HG03342 (cell line): ENCODE data around the gene NEB.

Experiments
- ATAC-seq: cut with Tn5 transposase; IDR thresholded peaks from one replicate; pipeline ENCODE4 v1.9.1; 2021; ENCODE audit warnings: mild to moderate bottlenecking, moderate library complexity; ENCODE audit not compliant: unreplicated experiment

The NEB gene, protein sequence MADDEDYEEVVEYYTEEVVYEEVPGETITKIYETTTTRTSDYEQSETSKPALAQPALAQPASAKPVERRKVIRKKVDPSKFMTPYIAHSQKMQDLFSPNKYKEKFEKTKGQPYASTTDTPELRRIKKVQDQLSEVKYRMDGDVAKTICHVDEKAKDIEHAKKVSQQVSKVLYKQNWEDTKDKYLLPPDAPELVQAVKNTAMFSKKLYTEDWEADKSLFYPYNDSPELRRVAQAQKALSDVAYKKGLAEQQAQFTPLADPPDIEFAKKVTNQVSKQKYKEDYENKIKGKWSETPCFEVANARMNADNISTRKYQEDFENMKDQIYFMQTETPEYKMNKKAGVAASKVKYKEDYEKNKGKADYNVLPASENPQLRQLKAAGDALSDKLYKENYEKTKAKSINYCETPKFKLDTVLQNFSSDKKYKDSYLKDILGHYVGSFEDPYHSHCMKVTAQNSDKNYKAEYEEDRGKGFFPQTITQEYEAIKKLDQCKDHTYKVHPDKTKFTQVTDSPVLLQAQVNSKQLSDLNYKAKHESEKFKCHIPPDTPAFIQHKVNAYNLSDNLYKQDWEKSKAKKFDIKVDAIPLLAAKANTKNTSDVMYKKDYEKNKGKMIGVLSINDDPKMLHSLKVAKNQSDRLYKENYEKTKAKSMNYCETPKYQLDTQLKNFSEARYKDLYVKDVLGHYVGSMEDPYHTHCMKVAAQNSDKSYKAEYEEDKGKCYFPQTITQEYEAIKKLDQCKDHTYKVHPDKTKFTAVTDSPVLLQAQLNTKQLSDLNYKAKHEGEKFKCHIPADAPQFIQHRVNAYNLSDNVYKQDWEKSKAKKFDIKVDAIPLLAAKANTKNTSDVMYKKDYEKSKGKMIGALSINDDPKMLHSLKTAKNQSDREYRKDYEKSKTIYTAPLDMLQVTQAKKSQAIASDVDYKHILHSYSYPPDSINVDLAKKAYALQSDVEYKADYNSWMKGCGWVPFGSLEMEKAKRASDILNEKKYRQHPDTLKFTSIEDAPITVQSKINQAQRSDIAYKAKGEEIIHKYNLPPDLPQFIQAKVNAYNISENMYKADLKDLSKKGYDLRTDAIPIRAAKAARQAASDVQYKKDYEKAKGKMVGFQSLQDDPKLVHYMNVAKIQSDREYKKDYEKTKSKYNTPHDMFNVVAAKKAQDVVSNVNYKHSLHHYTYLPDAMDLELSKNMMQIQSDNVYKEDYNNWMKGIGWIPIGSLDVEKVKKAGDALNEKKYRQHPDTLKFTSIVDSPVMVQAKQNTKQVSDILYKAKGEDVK (N-terminal part only)

DNA sequence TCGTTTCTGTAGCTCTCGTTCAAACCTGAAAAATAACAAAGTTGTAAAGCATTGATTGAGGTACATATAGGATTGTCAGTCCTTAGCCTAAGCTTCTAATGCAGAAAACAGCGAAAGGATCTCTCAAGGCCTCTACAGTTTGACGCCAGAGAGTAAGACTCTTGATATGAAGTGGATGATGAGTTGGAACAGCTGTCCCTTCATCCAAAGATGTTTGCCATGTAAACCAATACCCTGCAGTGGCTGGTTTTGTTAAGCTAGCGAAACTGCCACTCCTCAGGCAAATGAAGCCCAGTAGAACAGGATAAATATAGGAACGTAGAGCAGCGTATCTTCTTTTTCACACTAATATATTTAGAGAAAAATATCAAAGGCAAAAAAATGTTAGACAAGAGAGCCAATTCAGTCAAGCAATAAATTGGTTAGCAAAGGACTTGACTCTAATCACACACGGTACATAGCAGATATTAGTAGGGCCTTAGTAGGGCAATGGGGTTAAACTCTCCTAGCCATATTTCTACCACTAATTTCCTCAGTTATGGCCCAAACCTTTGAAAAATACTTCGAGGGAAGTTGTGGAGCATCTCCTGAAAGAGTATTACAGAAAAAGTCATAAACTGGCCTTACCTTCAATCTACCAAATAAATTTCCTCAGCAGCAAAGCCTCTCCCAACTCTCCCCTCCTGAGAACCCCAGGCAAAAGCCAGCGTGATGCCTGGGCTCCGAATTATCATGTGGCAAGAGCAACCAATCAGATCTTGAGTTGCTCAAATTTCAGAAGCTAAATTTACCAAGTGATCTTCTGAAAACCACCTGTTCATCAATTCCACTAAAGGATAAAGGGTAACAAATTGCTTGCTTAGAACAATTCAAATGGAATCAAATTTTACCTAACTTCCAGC, at the start of gene NEB:
Gene NEB (minus strand): TSS at position 706 of the 902 bp plus-strand sequence. CDS start 1,320 bp downstream, outside the sequence.
- no peak for ATAC-seq

DNA sequence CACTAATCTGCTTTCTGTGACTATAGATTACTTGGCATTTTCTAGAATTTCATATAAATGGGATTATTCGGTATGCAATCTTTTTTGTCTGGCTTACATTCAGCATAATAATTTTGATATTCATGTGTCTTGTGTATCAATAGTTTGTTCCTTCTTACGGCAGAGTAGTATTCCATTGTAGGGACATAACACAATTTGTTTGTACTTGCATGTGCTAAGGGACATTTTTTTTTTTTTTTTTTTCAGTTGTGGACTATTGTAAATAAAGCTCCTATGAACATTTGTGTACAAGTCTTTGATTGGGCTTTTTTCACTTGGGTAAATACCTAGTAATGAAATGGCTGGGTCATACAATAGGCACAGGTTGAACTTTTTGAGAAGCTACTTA, 48.9 kb upstream of the NEB start:
- no peak for ATAC-seq

DNA sequence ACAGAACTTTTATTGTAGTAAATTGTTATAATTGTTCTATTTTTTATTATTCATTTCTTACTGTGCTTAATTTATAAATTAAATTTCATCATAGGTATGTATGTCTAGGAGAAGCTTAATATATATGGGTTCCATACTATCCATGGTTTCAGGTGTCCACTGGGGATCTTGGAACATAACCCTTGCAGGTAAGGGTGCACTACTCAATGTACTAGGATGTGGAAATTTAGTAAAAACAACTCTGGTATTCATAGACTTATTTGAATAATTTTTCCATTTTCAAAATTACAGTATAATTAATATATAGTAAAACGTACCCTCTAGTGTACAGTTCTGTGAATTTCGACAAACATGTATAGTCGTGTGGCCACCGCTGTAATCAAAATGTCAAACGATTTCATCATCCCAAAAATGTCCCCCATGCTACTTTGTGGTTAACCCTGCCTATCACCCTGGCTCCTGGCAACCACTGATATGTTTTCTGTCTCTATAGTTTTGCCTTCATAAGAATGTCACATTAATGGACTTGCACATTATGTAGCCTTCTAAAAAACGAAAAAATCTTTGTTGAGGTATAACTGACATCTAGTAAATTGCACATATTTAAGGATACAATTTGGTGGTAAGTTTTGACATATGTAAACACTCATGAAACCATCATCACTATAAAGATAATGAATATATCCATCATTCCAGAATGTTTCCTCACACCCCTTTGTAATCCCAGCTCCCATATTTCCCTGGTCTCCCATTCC, 48.3 kb upstream of the NEB start:
- ATAC-seq: no peak

DNA sequence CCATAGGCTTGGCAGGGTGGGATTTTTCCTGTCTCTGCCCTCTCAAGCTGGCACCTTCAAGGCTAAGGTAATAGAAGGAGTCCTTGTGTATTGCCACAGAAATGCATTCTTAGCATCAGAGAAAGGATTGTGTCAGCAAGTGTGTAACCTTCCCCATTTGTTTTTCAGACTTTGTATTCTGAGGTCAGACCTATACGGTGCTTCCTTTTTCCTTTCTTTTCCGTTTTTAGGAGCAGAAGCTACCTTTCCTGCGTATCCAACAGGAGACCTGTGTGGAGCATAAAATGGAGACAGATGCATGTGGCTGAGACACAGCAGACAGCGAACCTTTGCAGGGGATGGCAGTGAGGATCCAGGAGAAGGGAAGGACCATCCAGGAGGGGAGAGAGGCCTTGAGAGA, 47.4 kb upstream of the NEB start:
- no peak for ATAC-seq

DNA sequence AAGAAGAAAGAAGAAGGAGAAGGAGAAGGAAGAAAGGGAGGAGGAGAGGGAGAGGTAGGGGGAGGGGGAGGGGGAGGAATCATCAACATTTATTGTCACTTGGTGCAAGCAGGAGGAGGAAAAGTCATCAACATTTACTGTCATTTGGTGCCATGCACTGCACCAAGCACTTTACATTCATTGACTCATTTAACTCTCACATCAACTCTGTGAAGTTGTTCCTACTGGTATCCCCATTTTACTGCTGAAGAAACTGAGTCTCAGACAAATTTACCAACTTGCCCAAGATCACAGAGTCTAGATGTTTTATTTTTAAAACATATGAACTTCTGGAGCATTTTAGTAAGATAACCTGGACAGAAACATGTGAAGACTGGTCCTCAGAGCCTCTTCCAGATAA, 46.7 kb upstream of the NEB start:
- no peak for ATAC-seq

DNA sequence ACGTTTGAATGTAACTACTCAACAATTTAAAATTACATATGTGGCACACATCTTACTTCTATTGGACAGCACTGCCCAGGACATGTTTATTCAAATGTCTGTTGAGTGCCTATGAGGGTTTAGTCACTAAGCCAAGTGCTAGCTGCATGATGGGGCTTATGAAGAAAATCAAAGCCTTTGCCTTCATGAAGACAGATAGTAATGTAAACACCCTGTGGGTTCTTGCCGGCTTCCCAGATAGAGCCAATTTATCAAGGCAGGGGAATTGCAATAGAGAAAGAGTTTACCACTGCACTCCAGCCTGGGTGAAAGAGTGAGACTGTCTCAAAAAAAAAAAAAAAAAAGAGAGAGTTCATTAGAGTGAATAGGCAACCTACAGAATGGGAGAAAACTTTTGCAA, 43.7 kb upstream of the NEB start:
- ATAC-seq: no peak

DNA sequence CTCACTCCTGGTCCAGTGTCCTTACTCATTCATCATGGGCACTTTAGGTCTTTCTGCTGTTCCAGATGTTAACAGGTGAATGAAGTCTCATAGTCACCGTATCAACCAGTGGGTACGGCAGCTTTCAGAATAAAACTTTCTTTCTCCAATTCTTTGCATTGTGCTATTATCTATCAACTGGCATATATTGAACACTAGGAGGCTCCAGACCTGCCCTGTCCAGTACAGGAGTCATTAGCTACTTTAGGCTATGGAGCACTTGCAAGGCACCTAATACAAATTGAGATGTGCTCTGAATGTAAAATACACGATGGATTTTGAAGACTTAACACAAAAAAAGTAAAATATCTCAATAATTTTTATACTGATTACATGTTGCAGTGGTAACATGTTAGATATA, 43.2 kb upstream of the NEB start:
- ATAC-seq: no peak

DNA sequence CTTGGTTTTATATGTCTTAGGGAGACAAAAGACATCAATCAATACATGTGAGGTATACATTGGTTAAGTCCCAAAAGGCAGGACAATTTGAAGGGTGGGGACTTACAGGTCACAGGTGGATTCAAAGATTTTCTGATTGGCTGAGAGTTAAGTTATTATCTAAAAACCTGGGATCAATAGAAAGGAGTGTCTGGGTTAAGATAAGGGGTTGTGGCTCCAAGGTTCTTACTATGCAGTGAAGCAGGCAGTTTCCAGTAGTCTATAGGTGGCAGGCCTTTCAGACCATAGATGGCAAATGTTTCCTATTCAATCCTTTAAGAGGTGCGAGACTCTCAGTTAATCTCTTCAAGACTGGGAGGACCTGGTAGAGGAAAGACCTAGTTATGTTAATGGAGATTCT, 42.1 kb upstream of the NEB start:
- no peak for ATAC-seq

DNA sequence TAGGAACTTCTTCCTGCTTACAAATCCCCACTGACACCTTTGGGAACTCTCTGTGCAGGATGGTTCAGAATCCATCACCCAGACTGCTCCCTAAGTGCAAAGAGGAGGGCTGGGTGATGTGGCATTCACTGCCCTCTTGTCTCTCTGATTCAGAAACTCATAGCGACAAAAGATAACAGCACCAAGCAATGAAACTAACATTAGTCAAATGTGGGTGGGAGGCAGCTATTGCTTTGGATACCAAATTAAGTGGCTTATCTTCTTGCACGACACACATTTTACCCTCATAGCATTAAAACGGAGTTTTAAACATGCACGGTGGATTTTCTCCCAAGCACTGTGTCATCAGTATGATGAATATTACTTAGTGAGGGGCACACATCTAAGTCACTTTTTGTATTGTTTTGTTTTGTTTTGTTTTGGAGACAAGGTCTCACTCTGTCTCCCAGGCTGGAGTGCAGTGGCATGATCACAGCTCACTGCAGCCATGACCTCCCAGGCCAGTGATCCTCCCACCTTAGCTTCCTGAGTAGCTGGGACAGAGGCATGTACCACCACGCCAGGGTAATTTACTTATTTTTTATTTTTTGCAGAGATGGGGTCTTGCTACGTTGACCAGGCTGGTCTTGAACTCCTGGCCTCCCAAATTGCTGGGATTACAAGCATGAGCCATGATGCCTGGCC, 40.9 kb upstream of the NEB start:
- no peak for ATAC-seq

DNA sequence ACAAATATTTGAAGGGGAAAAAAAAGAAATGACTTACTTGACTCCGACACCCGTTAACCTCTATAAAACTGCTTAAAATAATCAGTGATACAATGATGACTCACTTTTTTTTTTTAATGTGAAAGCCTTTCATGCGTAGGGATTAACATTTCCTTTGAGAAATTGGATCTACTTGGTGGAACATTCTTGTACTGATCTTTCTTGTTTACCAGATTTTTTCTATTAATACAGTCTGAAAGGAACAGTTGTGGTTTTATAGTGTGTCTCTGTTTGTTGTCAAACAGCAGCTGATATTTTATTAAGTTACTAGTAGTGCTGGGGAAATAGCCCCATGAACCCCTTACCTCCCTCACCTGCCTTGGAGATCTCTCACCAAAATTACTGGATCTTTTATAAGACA, 40.2 kb upstream of the NEB start:
- ATAC-seq: no peak

DNA sequence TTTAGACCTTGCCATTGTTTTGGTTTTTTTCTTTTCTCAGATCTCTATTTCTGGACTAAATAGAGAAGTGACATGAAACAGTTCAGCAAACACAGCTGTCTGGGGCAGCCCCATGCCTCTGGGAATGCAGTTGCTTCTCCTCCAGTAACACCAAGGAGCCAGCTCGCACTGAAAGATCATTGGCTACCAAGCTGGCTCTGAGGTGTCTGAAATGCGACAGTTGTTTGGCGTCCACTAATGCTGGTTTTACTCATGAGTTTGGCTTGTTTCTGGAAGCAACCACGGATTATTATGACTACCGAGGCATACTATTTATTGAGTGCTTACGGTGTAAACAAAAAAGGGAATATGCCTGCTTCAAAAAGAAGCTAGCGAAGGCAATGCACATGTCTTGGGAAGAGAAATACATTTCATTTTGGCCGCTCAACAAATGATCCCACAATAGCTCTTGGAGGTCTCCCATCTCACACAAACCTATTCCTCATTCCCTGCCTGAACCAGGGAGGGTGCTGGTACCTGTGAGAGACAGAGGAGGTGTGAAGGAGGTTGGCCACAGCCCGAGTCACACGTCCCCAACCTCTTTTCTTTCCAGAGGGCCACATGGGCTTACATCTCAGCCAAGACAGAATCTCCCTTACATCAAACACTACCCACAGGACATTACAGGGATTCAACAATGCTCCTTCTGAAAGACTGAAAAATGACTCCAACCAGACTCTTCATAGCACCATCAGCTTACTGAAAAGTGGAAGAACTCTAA, 37.5 kb upstream of the NEB start:
- ATAC-seq: peak; percentile 96

DNA sequence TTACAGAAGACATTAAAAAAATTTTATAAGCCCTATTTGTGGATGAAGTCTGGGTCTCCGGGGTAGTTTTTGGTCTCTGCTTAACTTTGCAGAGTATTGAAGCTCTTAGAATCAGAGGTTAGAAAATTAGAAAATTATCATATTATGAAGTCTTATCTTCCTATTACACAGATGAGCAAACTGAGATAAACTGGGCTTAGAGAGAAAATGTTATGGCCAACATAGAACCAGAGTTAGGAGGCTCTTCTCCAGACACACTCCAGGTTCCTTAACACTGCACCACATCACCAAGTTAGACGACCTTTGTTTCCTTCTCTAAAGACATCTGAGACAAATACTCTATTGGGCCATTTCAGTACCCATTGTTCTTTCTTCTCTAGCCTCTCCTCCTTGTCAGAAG, 36.7 kb upstream of the NEB start:
- ATAC-seq: peak; percentile 23

DNA sequence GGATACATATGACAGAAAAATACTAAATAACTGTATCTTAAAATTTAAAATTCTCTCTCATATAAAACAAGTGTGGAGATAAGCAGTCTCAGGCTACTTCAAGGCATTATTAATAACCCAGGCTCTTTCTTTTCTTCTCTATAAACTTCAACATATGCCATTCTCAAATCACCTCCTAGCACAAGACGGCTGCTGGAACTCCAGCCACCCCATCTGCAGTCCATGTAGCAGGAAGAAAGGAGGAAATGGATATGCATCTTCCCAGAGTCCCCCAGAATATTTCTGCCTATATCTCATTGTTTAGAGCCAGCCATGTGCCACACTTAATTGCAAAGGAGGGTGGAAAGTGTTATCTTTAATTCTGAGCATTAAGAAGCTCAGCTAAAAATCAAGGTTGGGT, 35.3 kb upstream of the NEB start:
- no peak for ATAC-seq

DNA sequence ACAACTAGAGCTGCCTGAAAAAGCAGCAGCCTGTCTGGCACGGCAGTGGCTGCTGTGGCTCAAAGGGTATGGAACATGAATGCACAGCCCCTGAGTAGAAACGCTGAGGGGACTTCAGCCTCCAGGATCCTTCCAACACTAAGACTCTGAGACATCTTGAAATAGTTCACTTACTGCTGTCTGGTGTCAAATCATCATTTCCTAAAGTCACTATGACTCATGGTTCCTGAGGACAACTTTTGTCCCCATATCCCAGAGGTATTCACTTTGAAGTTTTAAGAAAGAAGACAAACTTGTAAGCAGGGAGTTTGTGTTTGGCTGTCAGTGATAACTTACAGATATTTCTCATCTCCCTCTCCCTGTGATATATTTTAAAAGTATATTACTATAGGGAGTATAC, 33.3 kb upstream of the NEB start:
- ATAC-seq: no peak

DNA sequence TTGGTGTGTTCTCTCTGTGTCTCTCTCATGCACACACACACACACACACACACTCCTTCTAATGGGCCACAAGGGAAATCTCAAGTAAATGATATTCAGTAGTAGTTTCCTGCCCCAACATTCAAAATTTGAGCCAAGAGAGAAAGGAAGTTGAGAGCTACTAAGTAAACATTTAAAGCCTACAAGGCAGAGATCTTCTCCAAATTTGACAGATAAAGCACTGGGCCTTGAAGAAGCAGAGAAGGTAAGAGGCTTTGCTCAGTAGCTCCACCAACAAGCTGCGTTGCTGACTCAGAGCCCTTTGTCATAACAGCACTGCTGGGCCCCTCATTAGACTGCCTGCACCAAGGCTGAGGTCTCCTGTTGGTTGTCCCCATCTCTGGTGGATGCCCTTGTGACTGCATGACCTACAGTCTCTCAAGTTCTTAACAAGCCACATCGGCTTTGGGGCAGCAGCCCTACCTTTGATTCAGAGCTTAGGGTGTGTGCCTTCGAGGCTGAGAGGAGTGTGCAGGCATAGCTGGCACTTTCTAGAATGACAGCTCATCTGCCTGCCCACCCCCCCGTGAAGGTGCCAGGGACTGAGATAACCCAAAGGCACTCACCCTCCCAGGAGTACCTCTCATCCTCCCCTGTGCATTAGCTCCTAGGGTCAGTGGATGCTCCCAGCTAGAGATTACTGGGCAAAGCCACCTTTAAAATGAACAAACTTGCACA, 32.3 kb upstream of the NEB start:
- peak; percentile 54 for ATAC-seq

DNA sequence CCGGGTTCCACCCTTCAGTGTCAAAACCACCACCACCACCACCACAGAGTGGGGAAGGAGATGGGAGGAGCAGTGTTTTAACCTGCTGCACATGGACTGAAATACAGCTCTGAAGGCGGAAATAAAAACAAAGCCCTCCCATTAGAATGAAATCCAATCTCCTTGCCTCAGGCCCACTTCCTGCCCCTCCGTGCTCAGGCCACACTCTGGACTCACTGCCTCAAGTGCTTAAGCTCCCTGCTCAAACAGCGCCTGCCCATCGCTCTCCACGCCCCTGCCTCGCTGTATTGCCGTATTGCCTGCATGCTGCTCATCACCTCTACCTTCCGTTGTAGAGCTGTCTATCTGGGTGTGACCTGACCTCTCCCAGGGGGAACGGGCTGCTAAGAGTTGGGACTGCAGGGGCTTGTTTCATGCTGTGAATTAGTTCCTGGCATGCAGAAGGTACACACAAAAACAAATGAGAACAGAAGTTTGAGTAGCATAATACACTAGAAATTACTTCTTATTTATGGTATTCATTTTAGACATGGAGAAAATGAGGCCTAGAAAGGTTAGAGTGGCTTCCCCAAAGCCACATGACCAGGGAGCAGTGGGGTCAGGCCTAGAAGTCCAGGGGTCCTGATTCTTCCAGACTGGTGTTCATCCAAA, 31.6 kb upstream of the NEB start:
- ATAC-seq: peak; percentile 26

DNA sequence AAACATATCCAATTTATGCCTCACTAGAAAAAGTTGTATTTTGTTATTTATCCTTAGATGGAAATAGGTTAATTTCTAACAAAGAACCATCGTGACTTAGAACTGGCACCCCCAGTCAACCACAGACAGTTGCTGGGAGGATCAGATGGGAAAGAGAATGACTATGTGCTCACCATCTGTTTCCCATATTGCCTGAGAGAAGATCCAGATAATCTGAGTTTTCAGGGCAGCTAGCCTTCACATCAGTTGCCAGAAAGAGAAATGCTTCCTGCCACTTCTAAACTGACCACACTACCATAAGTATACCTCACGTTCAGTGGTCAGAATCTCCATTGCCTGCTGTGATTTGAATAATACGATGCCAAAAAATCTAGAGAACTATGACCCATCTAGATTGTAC, 28.4 kb upstream of the NEB start:
- ATAC-seq: no peak
